SK-N-DZ (cell line): ENCODE results near the gene APOH.

Experiments
- small RNA-seq, 2 experiments: library from RNA; depleted of rRNA; stranded (forward); fragments of <200 nt; gene quantifications; one replicate each; pipeline ENCODE3, GENCODE V24; 2014

APOH gene

Small RNAs within 50 kb of the gene (small RNA-seq; reads per million reads assigned to genes)
- gene RNA5SP444: 0.05 to 0.31 reads per million in 2 experiments
